Activated CD4-positive, alpha-beta memory T cell treated with anti-CD3 and anti-CD28 coated beads for 36 hours (primary cell): ENCODE data around the gene KSR1. TPM values are rescaled to one million over a fixed set of nuclear protein-coding genes. Genes with fewer than 3 reads are reported as not detected.
A peak's percentile ranks its signal among the peaks of the same experiment; 100 is the strongest.
"Not testable (repeated sequence)": the region's sequence is repeated elsewhere in the genome, so short reads cannot be mapped to it uniquely, and the experiment has no call there.

Experiments used
- CTCF ChIA-PET: fragments of 350-600 bp; sonication (Branson Sonifier 250); formaldehyde crosslinking; loops from one replicate; lab custom pipeline; 2021; ENCODE audit warnings: antibody characterized with exemption, inconsistent platforms; lab: Charles Lee
- POLR2A ChIA-PET: fragments of 350-600 bp; sonication (Branson Sonifier 250); formaldehyde crosslinking; loops from one replicate; lab custom pipeline; 2021; ENCODE audit warnings: antibody characterized with exemption; lab: Charles Lee
- DNase-seq: peaks from one replicate; pipeline ENCODE4 v3.0.0-alpha.2; 2020
- H3K27ac Mint-ChIP-seq: one replicate; pipeline ENCODE4 v1.8.0; 2021; ENCODE audit warnings: mixed read lengths
- H3K27me3 Mint-ChIP-seq: one replicate; pipeline ENCODE4 v1.8.0; 2021; ENCODE audit warnings: mixed read lengths
- H3K36me3 Mint-ChIP-seq: one replicate; pipeline ENCODE4 v1.8.0; 2021; ENCODE audit warnings: mixed read lengths
- H3K4me1 Mint-ChIP-seq: one replicate; pipeline ENCODE4 v1.8.0; 2021; ENCODE audit warnings: low read depth, mixed read lengths
- H3K4me3 Mint-ChIP-seq: one replicate; pipeline ENCODE4 v1.8.0; 2021; ENCODE audit warnings: mild to moderate bottlenecking, mixed read lengths
- H3K9me3 Mint-ChIP-seq: one replicate; pipeline ENCODE4 v1.8.0; 2021; ENCODE audit warnings: mixed read lengths
- intact Hi-C: fragments of 100-400 bp; cut with micrococcal nuclease; formaldehyde crosslinking; loops from one replicate; pipeline ENCODE4 v1.15.1; 2023
- total RNA-seq, 2 experiments: library from RNA; stranded (reverse); gene quantifications; one replicate each; pipeline ENCODE4 v1.2.3, GENCODE V29; 2021

The KSR1 gene
- total RNA-seq, 2 experiments from 2014 or later, result 55.0 to 60.8 TPM

DNA sequence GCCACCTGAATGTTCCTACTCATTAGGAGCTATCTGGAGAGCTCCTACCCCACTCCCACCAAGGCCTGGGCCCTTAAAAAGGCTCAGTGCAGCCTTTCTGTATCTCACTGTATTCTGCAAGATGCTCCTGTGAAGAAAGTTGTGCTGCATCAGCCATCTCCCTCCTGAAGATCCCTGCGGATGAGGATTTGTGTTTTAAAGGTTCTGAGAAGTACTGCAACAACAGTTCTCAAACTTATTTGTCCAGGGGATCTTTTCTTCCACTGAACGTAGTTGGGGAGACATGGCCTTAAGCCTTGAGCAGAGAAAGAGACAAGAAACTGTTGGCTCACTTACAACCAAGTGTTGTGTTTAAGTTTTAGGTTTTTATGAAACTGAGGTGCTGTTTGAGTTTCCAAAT is 9.6 kb downstream of the KSR1 start:
- POLR2A ChIA-PET, result interaction anchor here (0.6 to 2.7 kb wide), 10 partner anchors 8 to 134 kb away, joined by 3 to 26 read pairs (median 5); partner anchors contain the start of gene KSR1
- H3K36me3 Mint-ChIP-seq, H3K9me3 Mint-ChIP-seq, H3K27me3 Mint-ChIP-seq, DNase-seq: not testable (repeated sequence)
- Mint-ChIP-seq H3K4me3 (peak overlapping the region; percentile 68), H3K27ac (peak overlapping the region; percentile 90), H3K4me1 (peaks cover 88% of the 10 kb centered on the region)
- CTCF ChIA-PET, result interaction anchor here (0.9 to 3.3 kb wide), 11 partner anchors 9 to 134 kb away, joined by 3 to 14 read pairs (median 4); partner anchors contain the start of gene KSR1
- intact Hi-C loops, result loop anchor here (1.0 to 5.0 kb wide), 4 partner anchors 9 to 591 kb away; partner anchors contain the start of gene KSR1

DNA sequence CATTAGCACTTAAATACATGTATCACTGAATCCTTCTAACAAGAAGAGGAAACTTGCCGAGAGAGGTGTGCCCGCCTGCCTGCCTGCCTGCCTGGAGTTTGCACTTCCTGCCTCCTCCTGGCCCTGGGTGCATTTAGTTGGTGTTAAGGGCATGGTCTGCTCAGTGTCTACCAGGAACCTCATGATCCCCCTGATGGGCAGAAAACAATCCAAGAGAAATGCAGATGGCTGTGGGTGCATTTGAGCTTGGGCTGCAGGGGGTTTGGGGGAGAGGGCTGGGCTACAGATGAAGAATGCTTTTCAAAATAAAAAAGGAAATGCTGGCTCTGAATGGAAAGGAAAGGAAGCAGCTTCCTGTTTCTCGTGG is 10.1 kb downstream of the KSR1 start:
- Mint-ChIP-seq H3K27ac (peak overlapping the region; percentile 90), H3K27me3 (no peaks in the 10 kb centered on the region), H3K4me1 (peaks cover 91% of the 10 kb centered on the region), H3K9me3 (no peaks in the 10 kb centered on the region), H3K36me3 (peaks cover 3% of the 10 kb centered on the region), H3K4me3 (peak overlapping the region; percentile 68)
- POLR2A ChIA-PET, result interaction anchor here (0.6 to 2.7 kb wide), 12 partner anchors 9 to 172 kb away, joined by 3 to 26 read pairs (median 4); partner anchors contain the start of gene KSR1
- DNase-seq, result peak; percentile 48
- intact Hi-C loops, result loop anchor here (1.0 to 5.0 kb wide), 4 partner anchors 9 to 591 kb away; partner anchors contain the start of gene KSR1
- CTCF ChIA-PET, result interaction anchor here (0.7 to 3.3 kb wide), 14 partner anchors 9 to 133 kb away, joined by 3 to 14 read pairs (median 4); partner anchors contain the start of gene KSR1

DNA sequence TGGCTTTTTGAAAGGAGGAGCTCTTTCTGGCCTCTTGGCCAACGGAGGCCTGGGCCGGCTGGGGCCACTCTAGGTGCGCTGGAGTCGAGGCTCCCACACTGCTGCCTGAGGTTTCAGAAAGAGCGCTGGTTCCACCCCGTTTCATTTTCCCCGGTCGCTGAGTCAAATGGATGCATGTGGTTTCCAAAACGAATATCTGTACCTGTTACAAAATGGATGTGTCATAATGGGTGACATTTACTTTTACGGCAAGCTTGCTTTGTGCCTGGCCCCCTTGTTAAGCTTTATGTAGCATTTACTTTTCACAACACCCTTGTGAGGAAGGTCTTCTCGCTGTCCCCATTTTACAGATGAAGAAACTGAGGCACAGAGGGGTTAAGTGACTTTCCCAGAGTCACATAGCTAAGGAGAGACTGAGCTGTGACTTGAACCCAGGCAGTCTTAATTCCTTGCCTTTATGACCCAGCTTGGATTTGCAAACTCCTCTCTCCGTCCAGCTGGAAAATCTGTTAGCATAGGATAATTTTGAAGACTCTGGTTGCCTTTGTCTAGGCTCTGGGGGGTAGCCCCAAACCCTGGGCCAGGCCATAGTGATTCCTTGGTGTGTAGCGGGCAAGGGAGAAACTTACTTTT is 10.6 kb downstream of the KSR1 start:
- Mint-ChIP-seq H3K4me3 (peak overlapping the region; percentile 68), H3K4me1 (peaks cover 91% of the 10 kb centered on the region), H3K9me3 (no peaks in the 10 kb centered on the region), H3K27ac (peak overlapping the region; percentile 90), H3K36me3 (peaks cover 3% of the 10 kb centered on the region), H3K27me3 (no peaks in the 10 kb centered on the region)
- POLR2A ChIA-PET, result interaction anchor here (0.5 to 2.7 kb wide), 13 partner anchors 9 to 305 kb away, joined by 3 to 26 read pairs (median 4); partner anchors contain the start of gene KSR1
- intact Hi-C loops, result loop anchor here (1.0 to 5.0 kb wide), 4 partner anchors 8 to 590 kb away; partner anchors contain the start of gene KSR1
- DNase-seq, result peak; percentile 93
- CTCF ChIA-PET, result interaction anchor here (0.7 to 3.3 kb wide), 14 partner anchors 9 to 134 kb away, joined by 3 to 14 read pairs (median 4); partner anchors contain the start of gene KSR1

DNA sequence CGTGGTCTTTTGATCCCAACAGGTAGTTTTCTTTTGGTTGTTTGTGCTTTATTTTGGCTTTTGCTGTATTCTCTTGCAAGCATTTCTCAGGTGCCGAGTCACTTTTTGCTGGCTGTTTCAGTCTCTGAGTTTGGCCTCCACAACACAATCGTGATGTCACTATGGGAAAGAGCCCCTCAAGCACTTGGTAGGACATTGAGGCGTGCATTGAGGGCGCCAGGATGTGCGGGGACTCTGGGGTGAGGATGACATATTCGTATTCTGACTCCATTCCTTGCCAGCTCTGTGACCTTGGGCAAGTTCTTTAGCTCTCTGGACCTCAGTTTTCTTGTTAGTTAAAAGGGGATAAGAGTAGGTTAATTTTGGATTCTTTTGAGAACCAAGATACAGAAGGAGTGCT is 13.0 kb downstream of the KSR1 start:
- intact Hi-C loops, result loop anchor here (5.0 kb wide), 1 partner anchor 588 kb away; no protein-coding TSS in a partner anchor
- Mint-ChIP-seq H3K9me3 (no peaks in the 10 kb centered on the region), H3K36me3 (peaks cover 3% of the 10 kb centered on the region), H3K27ac (peak overlapping the region; percentile 67), H3K4me3 (no peak overlapping the region), H3K27me3 (no peaks in the 10 kb centered on the region), H3K4me1 (peaks cover 93% of the 10 kb centered on the region)
- ChIA-PET CTCF (no interaction called here), POLR2A (no interaction called here)
- peak; percentile 66 for DNase-seq

DNA sequence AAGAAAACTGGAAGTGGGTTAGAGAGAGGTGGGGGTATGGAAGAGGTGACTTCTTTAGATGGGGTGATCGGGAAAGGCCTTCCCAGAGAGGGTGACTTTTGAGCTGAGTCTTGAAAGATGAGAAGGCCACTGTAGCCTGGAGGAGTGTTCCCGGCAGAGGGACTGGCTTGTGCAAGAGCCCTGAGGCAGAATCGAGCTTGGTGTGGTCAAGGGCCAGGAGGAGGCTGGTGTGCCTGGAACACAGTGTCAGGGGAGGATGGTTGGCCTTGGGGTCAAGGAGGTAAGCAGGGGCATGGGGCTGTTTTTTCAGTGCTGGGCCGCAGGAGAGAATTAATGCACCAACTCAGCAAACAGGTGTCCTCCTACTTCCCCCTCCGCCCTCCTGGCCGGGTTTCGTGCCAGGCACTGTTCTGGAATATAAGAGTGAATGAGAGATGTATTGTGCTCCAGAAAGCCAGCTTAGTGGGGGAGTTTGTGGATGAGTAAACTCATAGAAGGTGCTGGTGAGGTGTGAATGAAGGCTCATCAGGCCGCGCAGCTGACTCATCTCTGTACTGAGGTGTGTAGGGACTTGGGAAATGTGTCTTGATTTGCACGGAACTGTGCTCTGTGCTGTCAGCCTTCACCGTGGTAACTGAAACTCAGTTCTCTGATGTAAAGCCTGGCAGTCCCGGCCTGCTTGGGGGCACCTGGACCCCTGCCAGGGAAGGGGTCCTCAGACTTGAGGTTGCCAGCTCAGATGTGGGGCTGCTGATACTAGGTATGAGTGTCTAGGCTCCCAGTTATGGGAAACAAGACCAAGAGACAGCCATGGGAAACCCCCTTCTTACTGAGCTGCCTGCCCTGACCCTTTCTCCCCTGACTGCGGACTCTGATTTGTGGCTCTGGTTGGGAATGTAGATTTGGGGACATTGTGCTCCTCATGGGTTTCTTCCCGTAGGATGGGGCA is 15.3 kb downstream of the KSR1 start:
- CTCF ChIA-PET, result interaction anchor here (0.8 to 5.8 kb wide), 7 partner anchors 16 to 235 kb away, joined by 3 to 42 read pairs (median 4); partner anchors contain the start of gene KSR1
- H3K9me3 Mint-ChIP-seq, result no peaks in the 10 kb centered on the region
- peak overlapping the region; percentile 98 for H3K27ac Mint-ChIP-seq
- no peaks in the 10 kb centered on the region for H3K27me3 Mint-ChIP-seq
- peaks cover 7% of the 10 kb centered on the region for H3K36me3 Mint-ChIP-seq
- H3K4me3 Mint-ChIP-seq, result peak overlapping the region; percentile 63
- POLR2A ChIA-PET, result interaction anchor here (0.8 to 3.9 kb wide), 9 partner anchors 9 to 177 kb away, joined by 3 to 47 read pairs (median 10); partner anchors contain the start of genes KSR1 and WSB1
- peak; percentile 95 for DNase-seq
- intact Hi-C loops, result loop anchor here (1.0 to 10.0 kb wide), 6 partner anchors 15 to 336 kb away; partner anchors contain the start of genes KSR1 and WSB1
- peaks cover 97% of the 10 kb centered on the region for H3K4me1 Mint-ChIP-seq

DNA sequence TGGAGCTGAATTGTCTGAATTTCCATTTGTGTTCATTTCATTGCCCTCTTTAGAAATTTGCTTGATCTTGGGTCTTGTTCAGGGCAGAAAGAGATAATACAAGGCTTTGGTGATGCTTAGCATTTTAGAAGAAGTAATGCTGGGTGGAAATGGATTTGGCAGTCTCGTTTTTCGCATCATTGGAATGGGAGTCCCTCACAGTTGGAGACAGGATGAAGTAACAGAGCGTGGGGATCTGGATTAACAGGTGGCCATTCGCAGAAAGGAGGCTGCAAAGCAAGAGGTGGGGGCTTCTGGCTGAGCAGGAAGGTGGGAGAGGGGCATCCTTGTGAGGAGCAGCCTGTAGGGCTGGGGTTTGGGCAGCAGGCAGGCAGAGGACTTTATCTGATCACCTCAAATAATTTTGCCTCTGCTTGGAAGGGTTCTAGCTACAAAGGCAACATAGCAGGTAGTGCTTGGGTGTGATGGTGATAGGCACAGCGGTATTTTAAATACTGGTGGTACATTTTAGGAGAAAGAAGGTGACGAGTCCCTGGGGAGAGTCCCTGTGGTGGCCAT is 17.0 kb downstream of the KSR1 start:
- intact Hi-C loops, result loop anchor here (1.0 to 10.0 kb wide), 9 partner anchors 10 to 334 kb away; partner anchors contain the start of gene WSB1
- Mint-ChIP-seq H3K27me3 (no peaks in the 10 kb centered on the region), H3K36me3 (peaks cover 7% of the 10 kb centered on the region), H3K9me3 (no peaks in the 10 kb centered on the region), H3K4me3 (peak overlapping the region; percentile 42), H3K27ac (peak overlapping the region; percentile 98), H3K4me1 (peaks cover 97% of the 10 kb centered on the region)
- CTCF ChIA-PET, result interaction anchor here (0.7 to 5.8 kb wide), 7 partner anchors 9 to 140 kb away, joined by 3 to 42 read pairs (median 7); partner anchors contain the start of gene KSR1
- DNase-seq, result no peak
- POLR2A ChIA-PET, result interaction anchor here (1.0 to 3.9 kb wide), 9 partner anchors 8 to 179 kb away, joined by 3 to 47 read pairs (median 10); partner anchors contain the start of genes KSR1 and WSB1

GRCh38 chr17:27473748-27474609 is 17.7 kb downstream of the KSR1 start:
- Mint-ChIP-seq H3K36me3 (peaks cover 7% of the 10 kb centered on the region), H3K27ac (peak overlapping the region; percentile 98), H3K27me3 (no peaks in the 10 kb centered on the region), H3K4me3 (peak overlapping the region; percentile 42), H3K4me1 (peaks cover 94% of the 10 kb centered on the region), H3K9me3 (no peaks in the 10 kb centered on the region)
- peak; percentile 93 for DNase-seq
- intact Hi-C loops, result loop anchor here (1.0 to 10.0 kb wide), 9 partner anchors 11 to 333 kb away; partner anchors contain the start of gene WSB1
- ChIA-PET CTCF (interaction anchor here (0.6 to 5.8 kb wide), 9 partner anchors 10 to 353 kb away, joined by 3 to 42 read pairs (median 7); partner anchors contain the start of gene KSR1), POLR2A (interaction anchor here (1.0 to 3.9 kb wide), 9 partner anchors 9 to 179 kb away, joined by 3 to 47 read pairs (median 10); partner anchors contain the start of genes KSR1 and WSB1)

GRCh38 chr17:27475070-27475673 is 18.9 kb downstream of the KSR1 start:
- DNase-seq, result peak; percentile 87
- Mint-ChIP-seq H3K27ac (peak overlapping the region; percentile 98), H3K36me3 (peaks cover 7% of the 10 kb centered on the region), H3K4me3 (peak overlapping the region; percentile 53), H3K9me3 (no peaks in the 10 kb centered on the region), H3K27me3 (no peaks in the 10 kb centered on the region), H3K4me1 (peaks cover 94% of the 10 kb centered on the region)
- CTCF ChIA-PET, result interaction anchor here (0.6 to 5.8 kb wide), 7 partner anchors 8 to 142 kb away, joined by 3 to 42 read pairs (median 7); partner anchors contain the start of gene KSR1
- intact Hi-C loops, result loop anchor here (1.0 to 10.0 kb wide), 3 partner anchors 9 to 240 kb away; no protein-coding TSS in a partner anchor
- POLR2A ChIA-PET, result interaction anchor here (1.0 to 1.2 kb wide), 3 partner anchors 8 to 69 kb away, joined by 3 to 10 read pairs (median 5); no protein-coding TSS in a partner anchor

DNA sequence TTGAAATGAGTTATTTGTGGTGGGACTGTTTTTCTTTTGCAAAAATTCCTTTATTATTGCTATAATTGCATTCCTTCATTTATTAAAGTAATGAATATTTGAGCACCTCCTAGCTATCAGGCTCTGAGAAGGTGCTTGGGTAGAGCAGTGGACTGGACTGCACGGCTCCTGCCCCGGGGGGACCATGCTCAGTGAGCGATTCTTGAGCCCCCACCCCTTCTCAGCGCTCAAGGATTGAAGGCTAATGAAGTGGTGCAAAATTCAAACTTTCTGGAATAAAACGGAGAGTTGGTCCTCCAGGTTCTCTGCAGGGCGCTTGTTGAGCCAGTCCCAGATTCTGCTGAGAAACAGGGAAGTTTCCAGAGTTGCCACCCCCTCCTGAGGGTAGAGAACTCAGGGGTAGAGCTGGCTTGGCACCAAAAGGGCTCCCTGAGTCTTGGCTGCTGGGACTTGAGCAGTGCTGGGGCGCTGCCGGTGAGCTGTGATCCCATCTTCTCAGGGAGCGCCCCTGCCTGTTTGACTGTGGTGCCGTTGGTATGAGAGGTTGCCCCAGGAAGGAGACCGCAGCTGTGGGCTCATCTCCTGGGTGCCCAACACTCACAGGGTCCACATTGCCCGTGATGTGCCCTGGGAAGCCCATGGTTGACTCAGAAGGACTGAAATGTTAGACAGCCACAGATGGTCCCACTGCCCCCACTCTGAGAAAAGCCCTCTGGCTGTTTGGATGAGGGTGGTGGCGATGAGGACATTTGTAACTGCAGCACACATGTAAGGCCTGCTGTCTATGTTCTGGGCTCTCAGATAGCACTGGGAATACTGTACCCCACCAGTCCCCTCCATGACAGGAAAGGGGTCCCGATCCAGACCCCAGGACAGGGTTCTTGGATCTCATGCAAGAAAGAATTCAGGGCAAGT is 20.0 kb downstream of the KSR1 start:
- intact Hi-C loops, result loop anchor here (1.0 to 10.0 kb wide), 3 partner anchors 10 to 241 kb away; no protein-coding TSS in a partner anchor
- H3K4me3 Mint-ChIP-seq, result no peak overlapping the region

More for the DNA sequence above, 20.0 kb downstream of the KSR1 start:
- peaks cover 95% of the 10 kb centered on the region for H3K4me1 Mint-ChIP-seq
- ChIA-PET CTCF (interaction anchor here (0.7 to 5.8 kb wide), 7 partner anchors 9 to 127 kb away, joined by 3 to 42 read pairs (median 5); partner anchors contain the start of gene KSR1), POLR2A (interaction anchor here (1.2 kb wide), 2 partner anchors 10 to 68 kb away, joined by 5 to 10 read pairs; no protein-coding TSS in a partner anchor)
- H3K27ac Mint-ChIP-seq, result no peak overlapping the region
- no peak for DNase-seq
- H3K27me3 Mint-ChIP-seq, result no peaks in the 10 kb centered on the region
- H3K9me3 Mint-ChIP-seq, result no peaks in the 10 kb centered on the region
- peaks cover 4% of the 10 kb centered on the region for H3K36me3 Mint-ChIP-seq
